Measurements from ENCODE around the gene RABAC1. TPM values are rescaled to one million over a fixed set of nuclear protein-coding genes. Genes with fewer than 3 reads are reported as not detected.

The RABAC1 gene
- total and polyA plus RNA-seq, 2 of the 13 experiments (the other 11 are each of a cell fraction or from before 2014, with no cell fraction given): 37.4 to 74.0 TPM

- DNase-seq (ENCODE audit: low spot score) (no peak), ATAC-seq (no peak), FAIRE-seq (no peak)
- Histone ChIP-seq H2AFZ (ENCODE audit: low read length) (no peak overlapping the region), H3K9ac (ENCODE audit: insufficient read depth, low read depth, low read length) (no peak overlapping the region), H3K4me1 (ENCODE audit: insufficient read depth, low read length) (no peaks in the 10 kb centered on the region), H3K36me3 (replicated peaks in 1 of 2; ENCODE audit: control insufficient read depth in 1 of 2, insufficient read depth in 2 of 2, low read length in 2 of 2) (no peaks in the 10 kb centered on the region), H4K20me1 (ENCODE audit: insufficient read depth, low read length) (no peaks in the 10 kb centered on the region), H3K27ac (ENCODE audit: extremely low read length, insufficient read depth, low read length) (no peak overlapping the region), H3K79me2 (ENCODE audit: insufficient read depth, low read length) (no peaks in the 10 kb centered on the region), H3K27me3 (ENCODE audit: control insufficient read depth in 1 of 2, insufficient read depth in 2 of 2, low read length in 2 of 2) (peaks cover 0 to 40% of the 10 kb centered on the region in 2 experiments), H3K9me3 (ENCODE audit: low read length) (no peaks in the 10 kb centered on the region), H3K4me3 (replicated peaks in 1 of 3; ENCODE audit: insufficient read depth in 1 of 3, low read depth in 2 of 3, low read length in 3 of 3) (no peak overlapping the region), H3K4me2 (ENCODE audit: low read depth, low read length) (no peak overlapping the region)
- in situ Hi-C loops (cut with HindIII; ENCODE audit: extremely low pct_ligation_motif_present, low pct_unique_long_range_greater_than_20kb): no loop called here
- no TSS peak for BruUV-seq (replicated peaks)
- intact Hi-C loops (cut with micrococcal nuclease; ENCODE audit: unreplicated experiment): no loop called here
- no peak for TF ChIP-seq ZBTB42 (CRISPR knock-in tag; IDR thresholded peaks at IDR 0.05)
- TF ChIP-seq SKI (IDR thresholded peaks at IDR 0.05; ENCODE audit: partially characterized antibody): peak; percentile 23
- TF ChIP-seq ZIK1 (CRISPR knock-in tag; IDR thresholded peaks at IDR 0.05; ENCODE audit: borderline replicate concordance, low read depth): no peak
- no peak for TF ChIP-seq ZBTB49 (CRISPR knock-in tag; IDR thresholded peaks at IDR 0.05; ENCODE audit: borderline replicate concordance)
- TF ChIP-seq NR2F6 (IDR thresholded peaks at IDR 0.05): no peak
- no peak for TF ChIP-seq NR2F6 (CRISPR knock-in tag; IDR thresholded peaks at IDR 0.05)
- TF ChIP-seq BRCA1 (CRISPR knock-in tag; IDR thresholded peaks at IDR 0.05): no peak
- no peak for TF ChIP-seq RARG (CRISPR knock-in tag; IDR thresholded peaks at IDR 0.05; ENCODE audit: low read depth)
- TF ChIP-seq XBP1 (CRISPR knock-in tag; IDR thresholded peaks at IDR 0.05): no peak
- no peak for TF ChIP-seq SATB2 (CRISPR knock-in tag; IDR thresholded peaks at IDR 0.05)
- peak; percentile 80; the same call in 1 of the 2 replicates for TF ChIP-seq CREB1 (IDR thresholded peaks at IDR 0.05)
- TF ChIP-seq CREB1 (CRISPR knock-in tag; IDR thresholded peaks at IDR 0.05): no peak
- TF ChIP-seq KDM3A (CRISPR knock-in tag; IDR thresholded peaks at IDR 0.05; ENCODE audit: low read depth): no peak
- no peak for TF ChIP-seq TEAD2 (CRISPR knock-in tag; IDR thresholded peaks at IDR 0.05)
- CTCF ChIA-PET (ENCODE audit: low intra/inter-chr PET ratio, low total read pairs): no interaction called here
- WGBS (ENCODE audit: low lambda C conversion rate): 74% methylated on average over 20 of the region's 33 CpGs
- POLR2A ChIA-PET: no interaction called here
These were observed 39.0 kb downstream of the RABAC1 start for GRCh38 chr19:41919948-41920712.

All from HepG2 (cell line).